Left cardiac atrium (tissue), 4 donors: ENCODE results near the gene UTRN. TPM values are rescaled to one million over a fixed set of nuclear protein-coding genes. Genes with fewer than 3 reads are reported as not detected.
A peak's percentile ranks its signal among the peaks of the same experiment; 100 is the strongest.

ENCODE experiments used
- ATAC-seq, 2 donors: fragments of 200-7000 bp; cut with Tn5 transposase; one replicate each; pipeline ENCODE4 v1.9.1; 2020; ENCODE audit warnings: mild to moderate bottlenecking in 2 of 2, moderate library complexity in 2 of 2
- DNase-seq: peaks from one replicate; pipeline ENCODE4 v3.0.0-alpha.2; 2020
- intact Hi-C, 2 donors: fragments of 100-400 bp; cut with DNase I; formaldehyde crosslinking; loops; one replicate each; pipeline versions ENCODE4 v1.14.1 to v1.15.1; 2022 to 2023
- total RNA-seq, 2 donors: library from RNA; stranded (reverse); fragmentation: NEBNext Ultra II Directional; extraction: Animal tissue kit (Norgen Biotek cat#: 25700); gene quantifications; one replicate each; pipeline ENCODE4 v1.2.1, GENCODE V29; 2021
- donor health status: DM: no; HTN: yes; CAD: no.
- donor health status: DM: no; HTN: yes; CAD: no; lungs with severe emphysema.
- donor health status: DM: yes; HTN: yes; CAD: no.
- donor health status: Dilated cardiomyopathy.

Gene UTRN
- total RNA-seq, 2 donors from 2014 or later, result 79.8 to 86.0 TPM

DNA sequence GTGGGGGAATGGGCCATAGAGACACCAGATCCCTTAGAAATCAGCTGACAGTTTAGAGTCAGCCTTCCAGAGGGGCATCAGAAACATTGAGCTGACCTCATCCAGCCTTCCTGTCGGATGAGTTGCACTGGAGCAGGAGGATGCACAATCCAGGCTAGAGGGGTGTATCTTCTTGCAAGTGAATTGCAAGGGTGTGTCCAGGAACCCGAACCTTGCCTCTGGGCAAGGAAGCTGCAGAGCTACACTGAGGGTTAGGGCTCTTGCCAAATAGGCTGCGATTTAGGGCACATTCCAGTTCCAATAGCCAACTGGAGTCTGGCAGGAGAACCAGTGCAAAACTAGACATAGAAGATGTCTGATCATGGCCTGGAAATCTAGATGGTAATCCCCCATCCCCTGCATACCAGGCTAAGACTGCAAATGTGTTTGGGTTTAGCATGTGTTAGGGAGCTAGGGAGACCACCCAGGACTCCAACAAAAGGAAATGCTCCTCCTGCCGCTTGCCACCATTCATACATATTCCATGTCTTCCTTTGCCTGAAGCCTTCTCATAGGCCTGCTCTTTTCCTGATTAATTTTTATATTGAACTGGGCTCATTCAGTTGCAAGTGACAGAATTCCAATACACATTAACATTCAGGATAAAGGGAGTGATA lies 6.3 kb upstream of the UTRN start:
- intact Hi-C loops, result no loop called here

GRCh38 chr6:144279484-144280150 lies 5.5 kb upstream of the UTRN start:
- intact Hi-C loops, result loop anchor here in 1 of 2 donors (10.0 kb wide), 1 partner anchor 125 kb away; the partner anchor contains the start of gene STX11
- ATAC-seq (no peak), DNase-seq (no peak)

More for the DNA sequence above, 6.3 kb upstream of the UTRN start:
- DNase-seq (no peak), ATAC-seq (no peak)

DNA sequence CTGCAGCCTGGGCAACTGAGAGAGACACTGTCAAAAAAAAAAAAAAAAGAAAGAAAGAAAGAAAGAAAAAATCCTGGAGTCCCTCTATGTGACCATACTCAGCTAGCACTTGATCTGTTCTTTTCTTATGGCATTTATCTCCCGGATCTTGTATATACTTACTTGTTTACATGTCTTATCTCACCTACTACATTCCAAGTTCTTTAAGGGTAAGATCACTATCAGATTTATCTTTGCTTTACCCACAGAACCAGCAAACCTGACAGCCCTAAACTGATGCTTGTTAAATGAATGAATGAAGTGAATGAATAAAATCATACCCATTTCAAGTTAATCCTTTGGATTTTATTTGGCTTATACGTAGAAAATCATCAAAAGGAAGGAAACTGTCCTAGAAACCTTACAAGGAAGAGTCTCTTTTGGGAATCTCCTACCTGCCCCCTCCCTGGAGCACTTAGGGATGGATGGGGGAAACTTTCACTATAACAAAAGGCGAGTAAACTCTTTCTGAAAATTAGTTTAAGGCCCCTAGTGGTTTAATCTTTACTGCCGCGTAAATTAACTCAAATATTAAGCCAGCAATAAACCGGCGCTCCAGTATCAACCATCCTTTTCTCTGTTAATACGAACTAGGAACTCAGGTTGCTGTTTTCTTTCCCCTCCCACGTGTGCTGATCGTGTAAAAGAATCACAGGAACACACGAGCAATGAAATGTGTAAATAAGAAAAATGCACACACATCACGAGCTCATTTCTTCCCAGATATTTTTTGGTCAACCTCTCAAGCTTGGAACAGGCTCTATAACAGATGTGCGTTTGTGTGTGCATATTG lies 1.3 kb upstream of the UTRN start:
- DNase-seq (no peak), ATAC-seq (no peak)
- intact Hi-C loops, result loop anchor here in 1 of 2 donors (2.0 to 10.0 kb wide), 3 partner anchors 17 to 129 kb away; partner anchors contain the start of gene STX11

DNA sequence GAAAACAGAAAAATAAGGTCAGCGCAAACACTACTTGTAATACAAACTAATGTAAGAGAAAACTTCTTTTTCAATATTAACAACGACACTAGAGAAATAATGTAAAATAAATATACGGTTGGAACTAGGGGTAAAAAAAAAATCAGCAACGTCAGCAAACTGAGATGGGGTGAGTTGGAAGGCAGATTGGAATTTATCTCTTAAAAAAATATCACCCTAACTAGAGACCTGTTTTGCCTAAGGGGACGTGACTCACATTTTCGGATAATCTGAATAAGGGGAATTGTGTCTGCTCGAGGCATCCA lies 705 bp upstream of the UTRN start:
- DNase-seq (no peak), ATAC-seq (no peak)
- intact Hi-C loops, result loop anchor here in 1 of 2 donors (2.0 to 10.0 kb wide), 3 partner anchors 18 to 130 kb away; partner anchors contain the start of gene STX11

DNA sequence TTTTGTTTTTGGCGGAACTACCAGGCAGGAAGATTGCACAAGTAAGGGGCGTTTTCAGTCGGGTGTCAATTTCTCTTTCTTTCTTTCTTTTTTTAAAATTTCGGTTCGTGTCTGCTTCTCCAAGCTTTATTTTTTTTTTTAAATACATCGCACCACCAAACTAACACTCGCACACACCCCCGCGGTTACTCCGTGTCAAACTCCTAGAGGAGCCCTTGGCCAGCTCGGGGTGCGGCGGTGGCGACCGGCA lies 338 bp downstream of the UTRN start:
- no peak for ATAC-seq
- no peak for DNase-seq
- intact Hi-C loops, result loop anchor here in 1 of 2 donors (2.0 to 10.0 kb wide), 5 partner anchors 19 to 192 kb away; partner anchors contain the start of gene STX11

GRCh38 chr6:144285798-144286502 lies 815 bp downstream of the UTRN start:
- ATAC-seq, result peak; percentile 77 to 80
- peak; percentile 86 for DNase-seq
- intact Hi-C loops, result loop anchor here in 1 of 2 donors (2.0 to 10.0 kb wide), 5 partner anchors 19 to 191 kb away; partner anchors contain the start of gene STX11

DNA sequence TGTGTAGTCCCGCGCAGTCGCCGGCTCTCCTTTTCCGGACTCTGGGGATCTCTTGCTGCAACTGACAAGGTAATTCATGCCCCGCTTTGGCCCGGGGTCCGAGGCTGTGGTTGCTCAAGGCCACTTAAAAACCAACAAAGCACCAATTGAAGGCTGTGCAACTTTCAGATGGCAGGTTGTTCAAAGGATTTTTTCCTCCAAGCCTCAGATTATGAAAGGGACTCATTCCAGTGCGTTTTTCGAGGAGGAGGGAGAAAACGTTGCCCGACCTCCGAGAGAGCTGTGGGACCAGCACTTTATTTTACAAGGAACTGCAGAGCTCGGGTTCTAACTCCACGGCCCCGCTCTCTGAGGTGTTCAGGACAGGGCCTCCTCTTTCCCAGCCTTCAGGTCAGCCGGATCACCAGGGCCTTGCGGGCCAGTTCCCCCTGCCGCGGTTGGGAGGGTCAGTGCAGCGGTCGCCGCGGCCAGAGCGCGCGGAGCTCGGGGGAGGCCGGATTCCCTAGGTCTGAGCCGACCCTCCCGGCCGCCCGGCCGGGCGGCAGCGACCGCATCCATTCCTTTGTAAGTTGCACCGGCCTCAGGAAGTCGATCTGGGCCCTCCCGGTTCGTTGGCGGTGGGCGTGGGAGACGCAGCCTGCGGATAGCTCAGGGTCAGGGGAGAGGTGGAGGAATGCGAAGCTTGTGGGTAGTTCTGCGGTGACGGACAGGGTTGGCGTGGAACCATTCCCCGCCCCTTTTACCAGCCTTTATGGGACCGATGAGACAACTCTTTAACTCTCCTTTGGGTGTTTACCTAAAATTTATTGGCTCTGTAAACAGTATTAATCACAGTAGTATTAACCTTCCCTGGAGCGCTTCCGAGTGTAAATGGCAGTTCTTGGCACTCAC lies 1.6 kb downstream of the UTRN start:
- DNase-seq (peak; percentile 86), ATAC-seq (peak; percentile 23 to 60)
- intact Hi-C loops, result loop anchor here in 1 of 2 donors (5.0 to 10.0 kb wide), 3 partner anchors 132 to 191 kb away; partner anchors contain the start of gene STX11

DNA sequence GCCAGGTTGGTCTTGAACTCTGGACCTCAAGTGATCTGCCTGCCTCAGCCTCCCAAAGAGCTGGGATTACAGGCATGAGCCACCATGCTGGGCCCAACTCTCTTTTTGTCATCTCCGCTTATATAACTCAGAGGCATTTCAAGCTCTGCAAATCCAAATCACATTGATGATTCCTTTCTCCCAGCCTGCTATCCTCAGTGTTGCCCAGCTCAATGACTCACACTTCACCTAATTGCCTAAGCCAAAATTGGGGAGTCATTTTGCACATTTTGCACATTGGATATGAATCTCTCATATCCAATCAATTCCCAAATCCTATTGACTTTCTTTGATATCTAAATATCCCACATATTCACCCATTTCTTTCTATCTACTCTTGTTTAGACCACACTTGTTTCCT lies 3.9 kb downstream of the UTRN start:
- intact Hi-C loops, result loop anchor here in 1 of 2 donors (5.0 to 10.0 kb wide), 3 partner anchors 134 to 188 kb away; partner anchors contain the start of gene STX11
- no peak for ATAC-seq
- no peak for DNase-seq

DNA sequence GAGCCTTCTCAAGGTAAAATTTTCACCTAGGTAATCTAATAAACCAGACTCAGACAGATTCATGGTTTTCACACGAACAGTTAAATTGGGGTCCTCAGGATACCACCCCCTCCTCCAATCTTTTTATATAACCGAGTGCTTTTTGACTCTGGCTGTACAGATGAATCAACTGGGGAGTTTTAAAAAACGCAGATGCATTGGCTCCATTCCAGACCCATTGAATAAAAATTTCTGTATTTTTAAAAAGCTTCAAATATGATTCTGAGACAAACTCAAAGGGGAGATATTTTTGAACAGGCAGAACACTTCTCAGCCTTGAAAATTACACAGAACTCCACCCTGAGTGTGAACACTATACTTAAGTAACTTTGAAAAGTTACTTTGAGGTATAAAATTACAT lies 7.2 kb downstream of the UTRN start:
- intact Hi-C loops, result no loop called here
- no peak for ATAC-seq
- no peak for DNase-seq

DNA sequence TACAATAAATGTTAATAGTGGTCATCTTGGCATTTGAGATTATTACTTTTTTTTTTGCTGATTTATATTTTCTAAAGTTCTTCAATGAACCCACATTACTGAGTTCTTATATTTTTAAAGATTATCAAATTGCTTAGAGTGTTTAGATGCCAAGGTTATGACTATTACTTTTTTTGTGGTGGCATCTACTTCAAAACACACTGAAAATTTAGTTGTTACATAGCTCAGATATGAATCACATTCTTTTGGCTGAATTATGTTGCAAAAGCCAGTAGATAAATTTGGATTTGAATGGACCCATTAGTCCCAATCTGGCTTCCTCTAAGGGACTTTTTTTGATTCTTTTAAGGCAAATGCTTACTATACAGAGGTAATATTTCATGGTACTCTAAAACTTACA lies 8.9 kb downstream of the UTRN start:
- intact Hi-C loops, result no loop called here
- peak in 1 of 2 donors; percentile 44 for ATAC-seq
- no peak for DNase-seq

DNA sequence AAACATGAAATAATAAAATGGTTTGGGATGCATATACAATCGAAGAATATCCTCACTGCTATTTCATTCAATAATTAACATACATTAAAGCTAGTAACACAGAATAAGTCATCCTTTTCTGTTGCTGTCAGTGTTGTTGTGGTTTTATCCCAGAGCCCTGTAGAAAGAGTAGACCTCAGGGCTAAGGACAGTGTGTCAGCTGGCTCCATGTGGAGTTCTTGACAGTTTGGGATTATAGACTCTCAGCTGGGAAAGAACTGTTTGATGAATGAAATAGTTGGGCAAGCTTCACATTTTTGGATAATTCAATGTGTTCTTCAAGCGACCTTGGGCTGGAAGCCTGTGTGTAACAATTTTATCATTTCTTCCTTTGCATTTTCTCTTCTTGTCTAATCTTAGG lies 10.1 kb downstream of the UTRN start:
- DNase-seq, result no peak
- intact Hi-C loops, result no loop called here
- no peak for ATAC-seq

- DNase-seq, result no peak
- no peak for ATAC-seq
- intact Hi-C loops, result no loop called here
Measured at GRCh38 chr6:144295981-144296767, 11.0 kb downstream of the UTRN start.

- DNase-seq (peak; percentile 39), ATAC-seq (peak; percentile 47 to 85)
- intact Hi-C loops, result no loop called here
Measured at GRCh38 chr6:144296973-144297372, 11.8 kb downstream of the UTRN start.

DNA sequence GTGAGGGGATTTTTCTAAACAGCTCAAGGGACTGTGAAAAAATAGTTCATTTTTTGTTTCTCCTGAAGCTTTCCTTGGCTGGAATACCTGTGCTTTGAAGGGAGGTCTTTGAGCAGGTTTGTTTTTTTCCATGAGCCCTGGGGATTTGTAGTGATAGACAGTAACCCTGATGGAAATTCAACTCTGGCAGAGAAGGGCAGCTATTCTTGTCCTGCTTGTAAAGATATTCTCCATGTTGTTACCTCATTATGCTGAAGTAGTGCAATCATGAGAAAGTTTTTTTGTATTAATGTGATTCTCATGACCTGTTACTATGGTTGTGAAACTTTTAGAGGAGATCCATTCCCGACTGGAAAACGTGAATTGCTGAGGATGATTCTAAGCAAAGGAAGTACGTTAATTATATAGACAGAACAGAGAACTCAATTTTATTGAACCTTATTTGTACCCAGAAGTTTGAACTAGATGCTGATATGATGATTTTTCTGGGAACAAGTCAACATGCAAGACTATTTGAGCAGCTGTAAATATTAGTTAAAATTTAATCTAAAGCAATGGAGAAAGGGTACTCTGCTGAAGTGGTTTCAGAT lies 12.5 kb downstream of the UTRN start:
- intact Hi-C loops, result no loop called here
- ATAC-seq, result peak; percentile 38 to 41
- no peak for DNase-seq

GRCh38 chr6:144298194-144298593 lies 13.1 kb downstream of the UTRN start:
- DNase-seq (no peak), ATAC-seq (peak in 1 of 2 donors; percentile 30)
- intact Hi-C loops, result no loop called here

DNA sequence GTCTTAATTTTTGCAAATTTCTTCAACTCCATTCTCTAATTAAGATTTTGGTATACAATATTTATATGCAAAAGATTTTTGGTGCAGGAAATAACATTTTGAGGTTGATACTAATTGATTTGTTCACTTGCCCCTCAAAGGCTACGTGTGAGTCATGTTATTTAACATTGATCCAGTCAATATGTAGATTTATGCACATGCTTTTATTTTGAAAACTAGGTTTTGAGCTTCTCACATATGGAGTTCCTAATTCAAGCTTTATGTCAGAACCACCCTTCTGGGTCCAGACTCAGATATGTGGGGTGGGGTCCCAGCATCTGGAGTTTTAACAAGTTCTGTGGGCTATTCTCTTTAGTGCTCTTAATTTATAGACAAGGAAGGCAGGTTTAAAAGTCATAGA lies 13.8 kb downstream of the UTRN start:
- ATAC-seq (no peak), DNase-seq (no peak)
- intact Hi-C loops, result no loop called here

GRCh38 chr6:144302701-144303372 lies 17.7 kb downstream of the UTRN start:
- intact Hi-C loops, result no loop called here
- DNase-seq (no peak), ATAC-seq (no peak)
